ENCODE data around the gene RIPPLY2.
A peak's percentile ranks its signal among the peaks of the same experiment; 100 is the strongest.
"Not testable (repeated sequence)": the region's sequence is repeated elsewhere in the genome, so short reads cannot be mapped to it uniquely, and the experiment has no call there.

Gene RIPPLY2

GRCh38 chr6:83853178-83854000 is at the start of gene RIPPLY2:
RIPPLY2 (plus strand) TSS chr6:83853360; CDS start chr6:83853417, 57 bp downstream.
- Mint-ChIP-seq H3K36me3 (ENCODE audit: low read depth) (no peaks in the 10 kb centered on the region), H3K27ac (no peak within 1 kb of the TSS), H3K4me3 (peak within 1 kb of the TSS; percentile 53), H3K4me1 (ENCODE audit: low read depth) (peaks cover 16% of the 10 kb centered on the region), H3K9me3 (no peaks in the 10 kb centered on the region), H3K27me3 (peaks cover 58% of the 10 kb centered on the region)
- intact Hi-C loops (cut with micrococcal nuclease) = loop anchor here (10.0 kb wide), 2 partner anchors 239 to 659 kb away; partner anchors contain the start of genes PGM3 and RWDD2A

- H3K36me3 Mint-ChIP-seq (ENCODE audit: low read depth); H3K27ac Mint-ChIP-seq; intact Hi-C loops (cut with micrococcal nuclease); H3K4me3 Mint-ChIP-seq; H3K27me3 Mint-ChIP-seq; H3K9me3 Mint-ChIP-seq; H3K4me1 Mint-ChIP-seq (ENCODE audit: low read depth): not testable (repeated sequence)
Measured at GRCh38 chr6:83803492-83803891, 49.7 kb upstream of the RIPPLY2 start.

GRCh38 chr6:83804886-83805285 is 48.3 kb upstream of the RIPPLY2 start:
- Mint-ChIP-seq H3K36me3 (ENCODE audit: low read depth) (no peaks in the 10 kb centered on the region), H3K27me3 (no peaks in the 10 kb centered on the region), H3K4me3 (no peak overlapping the region), H3K9me3 (no peaks in the 10 kb centered on the region), H3K27ac (no peak overlapping the region), H3K4me1 (ENCODE audit: low read depth) (no peaks in the 10 kb centered on the region)
- intact Hi-C loops (cut with micrococcal nuclease) = no loop called here

GRCh38 chr6:83808005-83808404 is 45.2 kb upstream of the RIPPLY2 start:
- no peaks in the 10 kb centered on the region for H3K36me3 Mint-ChIP-seq (ENCODE audit: low read depth)
- no peak overlapping the region for H3K27ac Mint-ChIP-seq
- H3K4me3 Mint-ChIP-seq = no peak overlapping the region
- intact Hi-C loops (cut with micrococcal nuclease) = no loop called here
- H3K4me1 Mint-ChIP-seq (ENCODE audit: low read depth) = no peaks in the 10 kb centered on the region
- no peaks in the 10 kb centered on the region for H3K27me3 Mint-ChIP-seq
- no peaks in the 10 kb centered on the region for H3K9me3 Mint-ChIP-seq

GRCh38 chr6:83808926-83809325 is 44.2 kb upstream of the RIPPLY2 start:
- Mint-ChIP-seq H3K36me3 (ENCODE audit: low read depth) (no peaks in the 10 kb centered on the region), H3K9me3 (no peaks in the 10 kb centered on the region), H3K4me1 (ENCODE audit: low read depth) (no peaks in the 10 kb centered on the region), H3K27me3 (no peaks in the 10 kb centered on the region), H3K27ac (no peak overlapping the region), H3K4me3 (no peak overlapping the region)
- intact Hi-C loops (cut with micrococcal nuclease) = no loop called here

- Mint-ChIP-seq H3K36me3 (ENCODE audit: low read depth) (no peaks in the 10 kb centered on the region), H3K27me3 (no peaks in the 10 kb centered on the region), H3K27ac (no peak overlapping the region), H3K4me3 (no peak overlapping the region), H3K9me3 (no peaks in the 10 kb centered on the region), H3K4me1 (ENCODE audit: low read depth) (no peaks in the 10 kb centered on the region)
- intact Hi-C loops (cut with micrococcal nuclease) = no loop called here
Measured at GRCh38 chr6:83812595-83812994, 40.6 kb upstream of the RIPPLY2 start.

- Mint-ChIP-seq H3K27me3 (no peaks in the 10 kb centered on the region), H3K27ac (no peak overlapping the region), H3K36me3 (ENCODE audit: low read depth) (no peaks in the 10 kb centered on the region), H3K4me3 (no peak overlapping the region), H3K4me1 (ENCODE audit: low read depth) (no peaks in the 10 kb centered on the region), H3K9me3 (no peaks in the 10 kb centered on the region)
- intact Hi-C loops (cut with micrococcal nuclease) = no loop called here
Measured at GRCh38 chr6:83815631-83816272, 37.4 kb upstream of the RIPPLY2 start.

- no peak overlapping the region for H3K4me3 Mint-ChIP-seq
Measured at GRCh38 chr6:83822629-83823169, 30.5 kb upstream of the RIPPLY2 start.

GRCh38 chr6:83824388-83824801 is 28.8 kb upstream of the RIPPLY2 start:
- Mint-ChIP-seq H3K9me3 (no peaks in the 10 kb centered on the region), H3K27me3 (no peaks in the 10 kb centered on the region), H3K27ac (no peak overlapping the region), H3K4me1 (ENCODE audit: low read depth) (no peaks in the 10 kb centered on the region), H3K4me3 (no peak overlapping the region), H3K36me3 (ENCODE audit: low read depth) (no peaks in the 10 kb centered on the region)
- intact Hi-C loops (cut with micrococcal nuclease) = no loop called here

More at GRCh38 chr6:83822629-83823169, 30.5 kb upstream of the RIPPLY2 start:
- Mint-ChIP-seq H3K4me1 (ENCODE audit: low read depth) (no peaks in the 10 kb centered on the region), H3K36me3 (ENCODE audit: low read depth) (no peaks in the 10 kb centered on the region), H3K27me3 (no peaks in the 10 kb centered on the region), H3K9me3 (no peaks in the 10 kb centered on the region), H3K27ac (no peak overlapping the region)
- intact Hi-C loops (cut with micrococcal nuclease) = no loop called here

GRCh38 chr6:83824831-83825230 is 28.3 kb upstream of the RIPPLY2 start:
- no peak overlapping the region for H3K4me3 Mint-ChIP-seq

GRCh38 chr6:83827050-83827449 is 26.1 kb upstream of the RIPPLY2 start:
- intact Hi-C loops (cut with micrococcal nuclease) = no loop called here
- no peaks in the 10 kb centered on the region for H3K4me1 Mint-ChIP-seq (ENCODE audit: low read depth)
- no peaks in the 10 kb centered on the region for H3K9me3 Mint-ChIP-seq
- H3K36me3 Mint-ChIP-seq (ENCODE audit: low read depth) = no peaks in the 10 kb centered on the region
- no peak overlapping the region for H3K27ac Mint-ChIP-seq
- peaks cover 2% of the 10 kb centered on the region for H3K27me3 Mint-ChIP-seq
- no peak overlapping the region for H3K4me3 Mint-ChIP-seq

More at GRCh38 chr6:83824831-83825230, 28.3 kb upstream of the RIPPLY2 start:
- intact Hi-C loops (cut with micrococcal nuclease) = no loop called here
- Mint-ChIP-seq H3K27me3 (no peaks in the 10 kb centered on the region), H3K36me3 (ENCODE audit: low read depth) (no peaks in the 10 kb centered on the region), H3K9me3 (no peaks in the 10 kb centered on the region), H3K4me1 (ENCODE audit: low read depth) (no peaks in the 10 kb centered on the region), H3K27ac (no peak overlapping the region)

- intact Hi-C loops (cut with micrococcal nuclease) = no loop called here
- peaks cover 3% of the 10 kb centered on the region for H3K27me3 Mint-ChIP-seq
- no peak overlapping the region for H3K27ac Mint-ChIP-seq
- H3K9me3 Mint-ChIP-seq = peaks cover 24% of the 10 kb centered on the region
- no peaks in the 10 kb centered on the region for H3K4me1 Mint-ChIP-seq (ENCODE audit: low read depth)
- no peak overlapping the region for H3K4me3 Mint-ChIP-seq
- H3K36me3 Mint-ChIP-seq (ENCODE audit: low read depth) = no peaks in the 10 kb centered on the region
Measured at GRCh38 chr6:83838727-83839126, 14.4 kb upstream of the RIPPLY2 start.

GRCh38 chr6:83844170-83844569 is 9.0 kb upstream of the RIPPLY2 start:
- Mint-ChIP-seq H3K27me3 (peaks cover 11% of the 10 kb centered on the region), H3K4me1 (ENCODE audit: low read depth) (peaks cover 3% of the 10 kb centered on the region), H3K9me3 (no peaks in the 10 kb centered on the region), H3K36me3 (ENCODE audit: low read depth) (no peaks in the 10 kb centered on the region), H3K4me3 (no peak overlapping the region), H3K27ac (no peak overlapping the region)
- intact Hi-C loops (cut with micrococcal nuclease) = no loop called here

GRCh38 chr6:83846291-83846690 is 6.9 kb upstream of the RIPPLY2 start:
- Mint-ChIP-seq H3K27me3 (peaks cover 24% of the 10 kb centered on the region), H3K27ac (no peak overlapping the region), H3K4me3 (no peak overlapping the region), H3K9me3 (no peaks in the 10 kb centered on the region), H3K4me1 (ENCODE audit: low read depth) (peaks cover 6% of the 10 kb centered on the region), H3K36me3 (ENCODE audit: low read depth) (no peaks in the 10 kb centered on the region)
- intact Hi-C loops (cut with micrococcal nuclease) = no loop called here

Data from dendritic cell treated with granulocyte-macrophage colony-stimulating factor and Interleukin-4, amounts not matched to agents 40 ng/mL and 50 ng/mL, for 4 days (primary cell).